ENCODE measurements around the gene PTPRF. TPM values are rescaled to one million over a fixed set of nuclear protein-coding genes. Genes with fewer than 3 reads are reported as not detected.

Gene PTPRF
- total RNA-seq, 1 donor from 2014 or later, result 520 TPM

GRCh38 chr1:43573066-43573800 lies 42.5 kb downstream of the PTPRF start:
- Mint-ChIP-seq H3K9me3 (ENCODE audit: low read depth) (no peaks in the 10 kb centered on the region), H3K27me3 (no peaks in the 10 kb centered on the region), H3K4me3 (ENCODE audit: low read depth) (no peak overlapping the region), H3K27ac (no peak overlapping the region), H3K4me1 (ENCODE audit: low read depth) (peaks cover 19% of the 10 kb centered on the region), H3K36me3 (ENCODE audit: insufficient read depth) (peaks cover 24% of the 10 kb centered on the region)
- no peak for DNase-seq (ENCODE audit: low spot score, unreplicated experiment)
- no peak for TF ChIP-seq CTCF (IDR thresholded peaks at IDR 0.05; ENCODE audit: unreplicated experiment)

- Mint-ChIP-seq H3K4me1 (ENCODE audit: low read depth) (peaks cover 2% of the 10 kb centered on the region), H3K4me3 (ENCODE audit: low read depth) (no peak overlapping the region), H3K36me3 (ENCODE audit: insufficient read depth) (peaks cover 25% of the 10 kb centered on the region), H3K9me3 (ENCODE audit: low read depth) (no peaks in the 10 kb centered on the region), H3K27me3 (no peaks in the 10 kb centered on the region), H3K27ac (no peak overlapping the region)
- no peak for DNase-seq (ENCODE audit: low spot score, unreplicated experiment)
- no peak for TF ChIP-seq CTCF (IDR thresholded peaks at IDR 0.05; ENCODE audit: unreplicated experiment)
Observed at GRCh38 chr1:43576521-43576920, 45.8 kb downstream of the PTPRF start.

- DNase-seq (ENCODE audit: low spot score, unreplicated experiment), result no peak
- Mint-ChIP-seq H3K27me3 (no peaks in the 10 kb centered on the region), H3K36me3 (ENCODE audit: insufficient read depth) (peaks cover 19% of the 10 kb centered on the region), H3K4me1 (ENCODE audit: low read depth) (no peaks in the 10 kb centered on the region), H3K4me3 (ENCODE audit: low read depth) (no peak overlapping the region), H3K9me3 (ENCODE audit: low read depth) (no peaks in the 10 kb centered on the region), H3K27ac (peak overlapping the region; percentile 73)
- no peak for TF ChIP-seq CTCF (IDR thresholded peaks at IDR 0.05; ENCODE audit: unreplicated experiment)
Observed at GRCh38 chr1:43577655-43578542, 47.2 kb downstream of the PTPRF start.

GRCh38 chr1:43580039-43580438 lies 49.4 kb downstream of the PTPRF start:
- no peak overlapping the region for H3K4me3 Mint-ChIP-seq (ENCODE audit: low read depth)
- H3K27me3 Mint-ChIP-seq, result no peaks in the 10 kb centered on the region
- H3K4me1 Mint-ChIP-seq (ENCODE audit: low read depth), result no peaks in the 10 kb centered on the region
- peaks cover 19% of the 10 kb centered on the region for H3K36me3 Mint-ChIP-seq (ENCODE audit: insufficient read depth)
- H3K27ac Mint-ChIP-seq, result no peak overlapping the region
- DNase-seq (ENCODE audit: low spot score, unreplicated experiment), result no peak
- H3K9me3 Mint-ChIP-seq (ENCODE audit: low read depth), result no peaks in the 10 kb centered on the region
- TF ChIP-seq CTCF (IDR thresholded peaks at IDR 0.05; ENCODE audit: unreplicated experiment), result no peak

GRCh38 chr1:43582162-43582566 lies 51.5 kb downstream of the PTPRF start:
- Mint-ChIP-seq H3K4me1 (ENCODE audit: low read depth) (no peaks in the 10 kb centered on the region), H3K27ac (peak overlapping the region; percentile 50), H3K27me3 (no peaks in the 10 kb centered on the region), H3K36me3 (ENCODE audit: insufficient read depth) (peaks cover 16% of the 10 kb centered on the region), H3K4me3 (ENCODE audit: low read depth) (no peak overlapping the region), H3K9me3 (ENCODE audit: low read depth) (no peaks in the 10 kb centered on the region)
- no peak for DNase-seq (ENCODE audit: low spot score, unreplicated experiment)
- no peak for TF ChIP-seq CTCF (IDR thresholded peaks at IDR 0.05; ENCODE audit: unreplicated experiment)
